Stimulated activated CD4-positive, alpha-beta T cell treated with anti-CD3 and anti-CD28 coated beads, TNF-alpha, amount 100 ng/mL, for 1 hour (primary cell): ENCODE results near the gene IGSF8.

Experiments
- DNase-seq, 3 donors: peaks; one replicate each; pipeline ENCODE4 v3.0.0-alpha.2; 2020; ENCODE audit warnings: low read depth in 3 of 3, low spot score in 1 of 3

Gene IGSF8

GRCh38 chr1:160043543-160043942 is 54.9 kb downstream of the IGSF8 start:
- DNase-seq: no peak
